ENCODE results near the gene OR2AG1. TPM values are rescaled to one million over a fixed set of nuclear protein-coding genes. Genes with fewer than 3 reads are reported as not detected.

OR2AG1 gene
- total RNA-seq, result not detected in 2 replicates

GRCh38 chr11:6782720-6783119 is at the start of gene OR2AG1:
OR2AG1 (plus strand) TSS chr11:6783020; CDS start chr11:6785038, 2,018 bp downstream.

DNA sequence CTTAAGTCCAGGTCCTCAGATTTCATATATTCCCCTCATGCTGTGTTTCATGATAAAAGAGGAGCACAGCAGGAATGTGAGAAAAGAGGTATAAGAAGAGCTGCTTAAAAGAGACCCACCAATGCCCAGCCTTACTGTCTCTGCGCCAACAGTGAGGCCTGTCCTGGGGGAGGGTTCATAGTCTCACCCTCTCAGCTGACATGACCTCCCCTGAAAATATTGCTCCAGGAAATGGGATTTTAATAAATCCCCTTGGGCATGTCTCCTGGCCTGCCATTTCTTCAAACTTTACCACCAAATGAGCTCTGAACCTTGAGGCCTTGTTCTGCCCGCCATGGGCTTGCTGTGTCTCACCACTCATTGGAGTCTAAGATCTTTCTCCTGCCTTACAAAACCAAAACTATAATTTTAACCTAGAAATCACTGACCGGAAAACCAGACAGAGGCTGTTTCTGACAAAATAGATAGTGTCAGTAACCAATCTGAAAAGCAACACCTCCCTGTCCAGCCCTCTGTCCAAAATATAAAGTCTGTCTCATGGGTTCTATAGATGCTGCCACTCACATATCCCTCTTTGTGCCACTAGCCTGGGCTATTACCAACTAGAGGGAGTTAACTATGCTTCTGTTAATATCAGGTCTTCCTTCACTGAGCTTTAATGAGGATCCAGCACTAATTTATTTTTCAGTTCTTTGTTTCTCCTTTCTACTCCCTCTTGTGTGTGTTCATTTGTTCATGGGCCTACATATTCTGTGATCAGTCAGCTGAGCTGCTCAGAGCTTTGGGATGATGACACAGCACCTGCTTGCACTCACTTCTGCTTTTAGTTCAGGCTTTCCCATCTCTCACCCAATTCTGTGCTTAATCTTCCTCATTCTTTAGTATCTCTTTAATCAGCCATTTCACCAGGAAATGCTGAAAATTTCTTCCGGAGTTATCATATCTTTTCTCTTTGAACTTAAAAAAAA is 10.6 kb upstream of the OR2AG1 start, which contains the start of gene OR2AG2:
OR2AG2 (minus strand) TSS at position 51 of the 968 bp plus-strand sequence. CDS start 3,019 bp downstream, outside the sequence.

GRCh38 chr11:6799402-6799801 is 16.6 kb downstream of the OR2AG1 start, which contains the start of gene OR6A2:
OR6A2 (minus strand) TSS chr11:6799689; CDS start chr11:6795708, 3,981 bp downstream.

Other genes with a start within 250 kb of the OR2AG1 start
- 10.7 and 12.5 TPM in 2 replicates for gene RRP8, start 179.4 kb upstream of the OR2AG1 start, total RNA-seq
- 218 and 255 TPM in 2 replicates for gene ILK, start 179.2 kb upstream of the OR2AG1 start, total RNA-seq
- 39.7 and 58.8 TPM in 2 replicates for gene TAF10, start 170.8 kb upstream of the OR2AG1 start, total RNA-seq
- 294 and 429 TPM in 2 replicates for gene TPP1, start 163.6 kb upstream of the OR2AG1 start, total RNA-seq
- 6.6 and 52.4 TPM in 2 replicates for gene DCHS1, start 127.2 kb upstream of the OR2AG1 start, total RNA-seq
- gene MRPL17, start 99.7 kb upstream of the OR2AG1 start, total RNA-seq, result 49.8 and 61.2 TPM in 2 replicates
- gene OR2AG2, start 11.0 kb upstream of the OR2AG1 start, total RNA-seq, result 0.10 and 0.13 TPM in 2 replicates
- 0.13 and 0.26 TPM in 2 replicates for gene OR6A2, start 16.7 kb downstream of the OR2AG1 start, total RNA-seq
- gene OR10A5, start 62.7 kb downstream of the OR2AG1 start, total RNA-seq, result not detected in 2 replicates
- not detected in 2 replicates for gene OR10A2, start 80.0 kb downstream of the OR2AG1 start, total RNA-seq
- not detected in 2 replicates for gene OR10A4, start 93.6 kb downstream of the OR2AG1 start, total RNA-seq
- 0.13 and 0.36 TPM in 2 replicates for gene OR2D2, start 109.5 kb downstream of the OR2AG1 start, total RNA-seq
- not detected in 2 replicates for gene OR2D3, start 138.0 kb downstream of the OR2AG1 start, total RNA-seq
- gene ZNF215, start 143.4 kb downstream of the OR2AG1 start, total RNA-seq, result 2.6 and 3.8 TPM in 2 replicates
- 2.6 and 2.7 TPM in 2 replicates for gene ZNF214, start 237.3 kb downstream of the OR2AG1 start, total RNA-seq
- 0.07 and 0.10 TPM in 2 replicates for gene NLRP14, start 237.5 kb downstream of the OR2AG1 start, total RNA-seq

Data from smooth muscle cell of the pulmonary artery (primary cell).